Upper lobe of left lung (tissue), 4 donors: Measurements from ENCODE around the gene PTGIS.

Experiments used
- CTCF ChIP-seq, 6 experiments: fragments of 450-650 bp in 4 of 6; fragments of 200-600 bp in 2 of 6; sonication (generic) in 2 of 6; IDR thresholded peaks; one replicate each; pipeline ENCODE4 v1.5.1; 2016 to 2019; ENCODE audit warnings: antibody characterized with exemption in 6 of 6
- EP300 ChIP-seq, 4 donors: sonication (generic); formaldehyde crosslinking; IDR thresholded peaks; one replicate each; pipeline ENCODE4 v1.5.1; 2017; ENCODE audit warnings: antibody characterized with exemption in 4 of 4, control low read depth in 2 of 4
- POLR2A ChIP-seq, 4 donors: fragments of 450-650 bp; IDR thresholded peaks; one replicate each; pipeline ENCODE4 v1.5.1; 2016 to 2017; ENCODE audit warnings: antibody characterized with exemption in 4 of 4, mild to moderate bottlenecking in 2 of 4
- POLR2AphosphoS5 ChIP-seq, 2 donors: sonication (generic); formaldehyde crosslinking; IDR thresholded peaks; one replicate each; pipeline ENCODE4 v1.5.1; 2017; ENCODE audit warnings: antibody characterized with exemption in 2 of 2

DNA sequence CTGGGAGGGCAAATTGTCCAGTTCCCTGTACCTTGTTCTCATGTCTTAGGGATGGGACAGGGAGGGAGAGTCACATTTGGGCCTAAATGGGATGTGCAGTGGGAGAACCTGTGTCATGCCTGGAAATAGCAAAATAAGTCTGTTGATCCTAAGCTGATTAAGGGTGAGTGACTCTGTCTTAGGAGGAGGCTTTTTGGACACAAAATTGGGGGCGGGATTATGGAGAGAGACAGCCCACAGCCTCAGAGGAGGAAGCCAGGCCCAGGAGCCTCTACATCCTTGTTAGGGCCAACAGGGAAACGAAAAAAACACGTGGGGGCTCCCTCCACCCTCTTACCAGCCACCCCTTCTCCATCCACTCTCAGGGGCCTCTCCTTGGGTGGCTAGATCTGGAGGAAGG is 87.7 kb downstream of the PTGIS start:
- no peak for TF ChIP-seq POLR2A (IDR thresholded peaks at IDR 0.05)
- TF ChIP-seq CTCF (IDR thresholded peaks at IDR 0.05), result no peak
- no peak for TF ChIP-seq POLR2AphosphoS5 (IDR thresholded peaks at IDR 0.05)
- no peak for TF ChIP-seq EP300 (IDR thresholded peaks at IDR 0.05)
